C4-2B (cell line): Measurements from ENCODE around the gene SLC6A17.

Experiments used
- H3K27ac ChIP-seq: fragments of 450-650 bp; 2 replicates; pipeline ENCODE4 v1.5.1; 2017
- CTCF ChIP-seq: fragments of 450-650 bp; conservative IDR thresholded peaks from 2 replicates; pipeline ENCODE4 v1.5.1; 2017; ENCODE audit warnings: mild to moderate bottlenecking
- ZFX ChIP-seq: fragments of 450-650 bp; IDR thresholded peaks from 2 replicates; pipeline ENCODE4 v1.6.1; 2017

The SLC6A17 gene

GRCh38 chr1:110221119-110221518 is 70.8 kb downstream of the SLC6A17 start:
- TF ChIP-seq ZFX: no peak
- TF ChIP-seq CTCF: no peak
- H3K27ac ChIP-seq: no peak overlapping the region

GRCh38 chr1:110223127-110223526 is 72.8 kb downstream of the SLC6A17 start:
- H3K27ac ChIP-seq: no peak overlapping the region
- TF ChIP-seq CTCF (no peak), ZFX (no peak)

GRCh38 chr1:110223581-110223980 is 73.3 kb downstream of the SLC6A17 start:
- no peak overlapping the region for H3K27ac ChIP-seq
- TF ChIP-seq CTCF: no peak
- no peak for TF ChIP-seq ZFX

GRCh38 chr1:110224240-110224995 is 74.1 kb downstream of the SLC6A17 start:
- no peak overlapping the region for H3K27ac ChIP-seq
- TF ChIP-seq CTCF: no peak
- TF ChIP-seq ZFX: no peak

GRCh38 chr1:110225212-110225611 is 74.9 kb downstream of the SLC6A17 start:
- TF ChIP-seq CTCF: no peak
- TF ChIP-seq ZFX: no peak
- no peak overlapping the region for H3K27ac ChIP-seq

- H3K27ac ChIP-seq: no peak overlapping the region
Measured at GRCh38 chr1:110225756-110226404, 75.6 kb downstream of the SLC6A17 start.

More at GRCh38 chr1:110225756-110226404, 75.6 kb downstream of the SLC6A17 start:
- TF ChIP-seq ZFX (no peak), CTCF (no peak)
